ENCODE measurements around the gene FOXR1.

DNA sequence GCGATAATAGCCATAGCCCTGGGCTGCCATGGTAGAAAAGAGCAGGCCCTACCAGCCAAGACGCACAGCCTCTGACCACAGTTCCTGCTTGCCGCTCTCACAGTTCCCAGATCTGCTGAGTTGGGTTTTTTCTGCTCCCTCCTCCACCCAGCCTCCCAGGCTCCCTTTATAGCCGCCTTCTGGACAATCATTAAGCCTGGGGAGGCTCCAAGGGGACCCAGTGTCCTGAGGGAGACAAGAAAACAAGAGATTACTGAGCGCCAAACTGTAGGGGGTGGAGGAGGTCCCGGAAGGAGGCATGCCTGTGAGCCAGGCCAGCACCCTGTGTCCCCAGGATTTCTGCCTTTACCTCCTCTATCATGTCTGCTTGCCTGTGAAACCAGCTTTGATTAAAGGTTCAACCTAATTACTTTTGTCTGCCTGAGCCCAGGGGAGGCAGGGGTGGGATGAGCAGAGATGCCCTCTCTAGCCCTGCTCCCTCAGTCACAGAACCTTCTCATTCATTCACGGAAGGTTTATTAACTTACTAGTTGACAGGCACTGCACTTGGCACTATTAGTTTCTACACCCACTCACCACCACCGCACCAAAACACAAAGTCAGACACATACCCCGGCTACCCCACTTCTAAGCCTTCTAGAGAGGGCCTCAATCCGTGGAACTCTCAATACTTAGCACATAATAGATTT lies 57.9 kb downstream of the FOXR1 start:
- TF ChIP-seq CTCF (IDR thresholded peaks at IDR 0.05; ENCODE audit: low read depth, low read length, poor library complexity, severe bottlenecking) (no peak), EZH2phosphoT487 (IDR thresholded peaks at IDR 0.05; ENCODE audit: borderline replicate concordance, low read length) (no peak)
